ENCODE data around the gene CELF5. TPM values are rescaled to one million over a fixed set of nuclear protein-coding genes. Genes with fewer than 3 reads are reported as not detected.
"Not testable (repeated sequence)": the region's sequence is repeated elsewhere in the genome, so short reads cannot be mapped to it uniquely, and the experiment has no call there.

CELF5 gene
- total RNA-seq, 4 donors from 2014 or later = 0.28 to 0.73 TPM; not detected in 2

GRCh38 chr19:3289971-3290569 is 65.6 kb downstream of the CELF5 start:
- DNase-seq = no peak
- Histone ChIP-seq H3K4me1 (no peaks in the 10 kb centered on the region), H3K27me3 (peaks cover 0 to 13% of the 10 kb centered on the region in 2 donors), H3K36me3 (no peaks in the 10 kb centered on the region), H3K27ac (no peak overlapping the region), H3K9me3 (no peaks in the 10 kb centered on the region), H3K4me3 (no peak overlapping the region)
- TF ChIP-seq CTCF (IDR thresholded peaks at IDR 0.05) = no peak
- no peak for TF ChIP-seq POLR2A (IDR thresholded peaks at IDR 0.05)
- intact Hi-C loops (cut with DNase I; ENCODE audit: low total_unique reads) = no loop called here

- H3K27ac ChIP-seq; H3K4me3 ChIP-seq; DNase-seq; H3K36me3 ChIP-seq; H3K4me1 ChIP-seq; intact Hi-C loops (cut with DNase I; ENCODE audit: low total_unique reads); H3K9me3 ChIP-seq: not testable (repeated sequence)
- peaks cover 0 to 11% of the 10 kb centered on the region in 2 donors for H3K27me3 ChIP-seq
Observed at GRCh38 chr19:3290858-3291257, 66.4 kb downstream of the CELF5 start.

GRCh38 chr19:3291644-3292043 is 67.2 kb downstream of the CELF5 start:
- no peak for TF ChIP-seq CTCF (IDR thresholded peaks at IDR 0.05)
- TF ChIP-seq POLR2A (IDR thresholded peaks at IDR 0.05) = no peak
- intact Hi-C loops (cut with DNase I; ENCODE audit: low total_unique reads) = no loop called here
- DNase-seq = no peak
- Histone ChIP-seq H3K27me3 (peaks cover 0 to 11% of the 10 kb centered on the region in 2 donors), H3K4me1 (no peaks in the 10 kb centered on the region), H3K9me3 (no peaks in the 10 kb centered on the region), H3K27ac (no peak overlapping the region), H3K4me3 (no peak overlapping the region), H3K36me3 (no peaks in the 10 kb centered on the region)

- H3K4me1 ChIP-seq = no peaks in the 10 kb centered on the region
- H3K9me3 ChIP-seq = no peaks in the 10 kb centered on the region
- no peak overlapping the region for H3K27ac ChIP-seq
- peaks cover 0 to 11% of the 10 kb centered on the region in 2 donors for H3K27me3 ChIP-seq
- TF ChIP-seq POLR2A (IDR thresholded peaks at IDR 0.05) = no peak
- DNase-seq = no peak
- no peaks in the 10 kb centered on the region for H3K36me3 ChIP-seq
- H3K4me3 ChIP-seq = no peak overlapping the region
- intact Hi-C loops (cut with DNase I; ENCODE audit: low total_unique reads) = no loop called here
Observed at GRCh38 chr19:3292958-3293529, 68.6 kb downstream of the CELF5 start.

- H3K4me3 ChIP-seq = no peak overlapping the region
- peaks cover 0 to 11% of the 10 kb centered on the region in 2 donors for H3K27me3 ChIP-seq
- TF ChIP-seq CTCF (IDR thresholded peaks at IDR 0.05) (no peak), POLR2A (IDR thresholded peaks at IDR 0.05) (no peak)
- intact Hi-C loops (cut with DNase I; ENCODE audit: low total_unique reads) = no loop called here
- no peak overlapping the region for H3K27ac ChIP-seq
- H3K9me3 ChIP-seq = no peaks in the 10 kb centered on the region
- H3K36me3 ChIP-seq = no peaks in the 10 kb centered on the region
- no peak for DNase-seq
- H3K4me1 ChIP-seq = no peaks in the 10 kb centered on the region
Observed at GRCh38 chr19:3293560-3293959, 69.1 kb downstream of the CELF5 start.

GRCh38 chr19:3294080-3294850 is 69.8 kb downstream of the CELF5 start:
- Histone ChIP-seq H3K4me1 (no peaks in the 10 kb centered on the region), H3K9me3 (no peaks in the 10 kb centered on the region), H3K27ac (no peak overlapping the region), H3K27me3 (peaks cover 0 to 11% of the 10 kb centered on the region in 2 donors), H3K4me3 (no peak overlapping the region), H3K36me3 (no peaks in the 10 kb centered on the region)
- intact Hi-C loops (cut with DNase I; ENCODE audit: low total_unique reads) = no loop called here
- TF ChIP-seq POLR2A (IDR thresholded peaks at IDR 0.05) = no peak
- TF ChIP-seq CTCF (IDR thresholded peaks at IDR 0.05) = no peak
- DNase-seq = no peak
